ENCODE data around the gene C11orf54.
"Not testable (repeated sequence)": the region's sequence is repeated elsewhere in the genome, so short reads cannot be mapped to it uniquely, and the experiment has no call there.

The C11orf54 gene

GRCh38 chr11:93767018-93767417 lies 25.5 kb downstream of the C11orf54 start:
- no peak for DNase-seq

DNA sequence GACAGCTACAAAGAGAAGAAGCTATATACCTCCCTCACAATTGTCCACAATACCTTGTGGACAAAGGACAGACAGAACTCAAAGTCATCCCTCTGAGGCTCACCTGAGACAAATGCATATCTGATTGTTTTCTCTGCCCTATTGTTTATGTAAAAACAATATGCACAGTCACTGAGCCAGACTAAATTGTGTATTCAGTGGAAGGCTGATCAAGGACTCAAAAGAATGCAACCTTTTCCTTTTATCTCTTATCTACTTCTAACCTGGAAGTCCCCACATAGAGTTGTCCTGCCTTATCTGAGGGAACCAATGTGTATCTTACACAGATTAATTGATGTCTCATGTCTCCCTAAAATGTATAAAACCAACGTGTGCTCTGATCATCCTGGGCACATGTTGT lies 28.7 kb downstream of the C11orf54 start:
- no peak for DNase-seq

GRCh38 chr11:93772123-93772522 lies 30.7 kb downstream of the C11orf54 start:
- DNase-seq = peak in 1 of 14 donors; percentile 2

DNA sequence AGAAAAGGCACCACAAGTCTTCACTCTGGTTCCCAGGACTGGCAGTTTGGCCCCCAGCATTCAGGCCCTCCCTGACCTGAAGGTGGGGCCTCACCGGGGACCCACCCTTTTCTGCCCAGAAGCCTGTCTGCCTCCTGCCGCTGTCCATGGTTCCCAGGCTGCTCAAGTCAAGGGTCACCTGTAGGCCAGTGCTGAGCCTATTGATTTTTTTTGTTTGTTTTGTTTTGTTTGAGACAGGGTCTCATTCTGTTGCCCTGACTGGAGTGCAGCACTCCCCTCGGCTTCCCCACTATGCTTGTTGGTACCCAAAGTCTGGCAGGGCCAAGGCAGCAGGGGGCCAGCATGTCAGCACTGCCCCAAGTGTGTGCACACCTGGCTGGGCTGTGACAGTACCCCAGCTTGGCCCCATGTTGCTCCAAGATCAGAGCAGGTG lies 31.6 kb downstream of the C11orf54 start:
- no peak for DNase-seq

- DNase-seq = no peak
Observed at GRCh38 chr11:93773601-93774200, 32.2 kb downstream of the C11orf54 start.

GRCh38 chr11:93774560-93774959 lies 33.1 kb downstream of the C11orf54 start:
- DNase-seq = not testable (repeated sequence)

GRCh38 chr11:93775289-93775688 lies 33.8 kb downstream of the C11orf54 start:
- no peak for DNase-seq

DNA sequence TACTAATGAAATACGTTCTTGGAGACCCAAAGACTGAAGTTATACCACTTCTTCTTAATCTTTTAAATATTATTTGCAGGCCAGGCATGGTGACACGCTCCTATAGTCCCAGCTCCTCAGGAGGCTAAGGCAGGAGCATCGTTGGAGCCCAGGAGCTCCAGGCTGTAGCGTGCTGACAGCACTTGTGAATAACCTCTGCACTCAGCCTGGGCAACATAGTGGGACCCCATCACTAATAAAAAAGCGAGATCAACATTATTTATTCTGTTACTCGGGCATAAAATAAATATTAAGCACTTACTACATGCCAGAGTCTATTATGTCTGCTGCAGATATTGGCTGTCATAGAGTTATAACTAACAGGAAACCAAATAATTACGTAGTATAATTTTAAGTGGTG lies 41.9 kb downstream of the C11orf54 start:
- DNase-seq = no peak

DNA sequence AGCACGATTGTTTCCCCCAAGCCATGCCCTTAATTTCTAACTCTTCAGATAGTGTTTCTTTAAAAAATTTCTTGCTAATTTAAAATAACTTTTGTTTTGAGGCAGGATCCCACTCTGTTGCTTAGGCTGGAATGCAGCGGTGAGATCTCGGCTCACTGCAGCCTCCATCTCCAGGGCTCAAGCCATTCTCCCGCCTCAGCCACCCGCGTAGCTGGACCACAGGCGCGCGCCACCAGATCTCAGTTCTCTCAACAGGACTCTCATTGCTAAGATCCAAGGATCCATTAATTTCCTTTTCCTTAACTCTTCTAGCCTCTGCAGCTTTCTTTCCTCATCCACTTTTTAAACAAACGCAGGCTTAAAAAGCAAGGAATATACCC lies 42.3 kb downstream of the C11orf54 start:
- DNase-seq = no peak

DNA sequence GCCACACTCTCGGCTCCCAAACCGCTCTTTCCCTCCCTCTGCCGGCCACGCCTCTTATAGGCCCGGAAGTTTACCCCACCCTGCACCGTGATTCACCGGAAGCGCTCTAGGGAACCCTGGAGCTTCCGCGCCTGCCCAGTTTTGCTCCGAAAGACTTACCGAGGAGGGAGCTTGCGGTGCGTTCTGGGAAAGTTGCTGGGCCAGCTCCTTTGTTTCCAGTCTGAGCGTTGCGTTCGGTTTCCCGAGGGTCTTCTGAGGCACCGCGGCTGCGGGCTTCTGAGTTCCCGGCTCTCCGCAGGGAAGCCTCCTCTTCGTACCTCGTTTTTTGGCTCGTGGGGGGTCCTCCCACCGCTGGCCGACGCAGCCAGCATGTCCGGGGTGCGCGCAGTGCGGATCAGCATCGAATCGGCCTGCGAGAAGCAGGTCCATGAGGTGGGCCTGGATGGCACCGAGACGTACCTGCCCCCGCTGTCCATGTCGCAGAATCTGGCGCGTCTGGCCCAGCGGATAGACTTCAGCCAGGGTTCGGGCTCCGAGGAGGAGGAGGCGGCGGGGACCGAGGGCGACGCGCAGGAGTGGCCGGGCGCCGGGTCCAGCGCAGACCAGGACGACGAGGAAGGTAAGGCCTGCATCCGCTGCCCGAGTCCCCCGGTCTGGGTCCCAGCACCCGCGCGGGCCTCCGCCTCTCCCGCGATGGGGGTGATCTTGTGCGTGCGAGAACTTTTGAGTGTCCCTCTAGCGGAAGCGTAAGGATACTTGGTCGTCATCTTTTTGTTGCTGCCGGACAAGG lies 42.9 kb downstream of the C11orf54 start, which contains the start of gene MED17:
TSS of gene MED17 (plus strand) at position 138 of the 790 bp plus-strand sequence. CDS start at position 370, 232 bp downstream.
- peak; percentile 24 to 93 (median 90) for DNase-seq

DNA sequence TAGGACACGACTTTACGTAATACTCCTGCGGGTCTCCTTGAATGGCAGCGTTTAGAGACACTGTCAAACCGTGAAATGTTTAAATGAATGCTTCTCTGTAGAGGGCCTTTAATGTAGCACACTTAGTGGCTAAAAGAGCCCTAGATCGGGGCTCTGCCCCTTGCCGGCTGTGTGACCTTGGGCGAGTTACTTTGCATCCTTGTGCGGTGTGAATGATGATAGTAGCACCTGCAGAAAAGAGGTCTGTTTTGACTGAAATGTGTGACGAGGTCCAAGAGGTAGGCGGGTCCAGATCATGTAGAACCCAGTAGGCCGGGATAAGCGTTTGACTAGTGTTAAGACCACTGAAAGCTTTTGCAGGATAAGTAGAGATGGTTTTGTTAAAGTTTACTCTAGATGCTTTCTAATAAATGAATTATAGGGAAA lies 43.5 kb downstream of the C11orf54 start:
- no peak for DNase-seq

GRCh38 chr11:93791493-93791892 lies 50.0 kb downstream of the C11orf54 start:
- DNase-seq = no peak

GRCh38 chr11:93796441-93797231 lies 55.2 kb downstream of the C11orf54 start:
- DNase-seq = no peak

GRCh38 chr11:93801366-93801765 lies 59.9 kb downstream of the C11orf54 start:
- DNase-seq = no peak

DNA sequence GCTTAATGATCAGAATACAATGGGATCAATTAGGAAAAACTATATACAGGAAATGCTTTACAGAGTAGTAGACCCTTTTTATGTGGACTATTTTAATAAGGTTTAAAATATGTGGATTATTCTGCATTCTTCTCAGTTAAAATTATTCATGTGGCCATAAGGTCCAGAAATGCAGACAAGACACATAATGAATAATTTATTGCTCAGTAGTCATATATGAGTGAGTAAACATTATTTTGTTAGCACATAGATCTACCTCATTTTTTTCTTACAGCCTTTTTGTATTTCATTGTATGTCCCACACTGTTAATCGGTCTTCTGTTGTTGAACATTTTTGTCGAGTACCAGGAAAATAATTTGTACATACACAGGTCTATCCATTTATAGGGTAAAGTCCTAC lies 63.4 kb downstream of the C11orf54 start:
- no peak for DNase-seq

DNA sequence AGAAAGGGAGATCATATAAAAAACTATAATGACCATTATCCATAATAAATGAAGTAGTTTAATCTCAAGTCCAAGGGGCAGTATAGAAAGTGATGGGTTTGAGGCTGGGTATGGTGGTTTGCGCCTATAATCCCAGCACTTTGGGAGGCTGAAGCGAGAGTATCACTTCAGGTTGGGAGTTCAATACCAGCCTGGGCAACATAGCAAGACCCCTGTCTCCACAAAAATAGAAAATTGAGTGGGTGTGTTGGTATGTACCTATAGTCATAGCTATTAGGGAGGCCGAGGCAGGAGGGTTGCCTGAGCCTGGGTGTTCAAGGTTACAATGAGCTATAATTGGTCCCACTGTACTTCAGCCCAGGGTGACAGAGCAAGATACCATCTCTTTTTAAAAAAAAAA lies 66.5 kb downstream of the C11orf54 start:
- no peak for DNase-seq

- no peak for DNase-seq
Observed at GRCh38 chr11:93813974-93814373, 72.5 kb downstream of the C11orf54 start.
